AG09319 (cell line): Measurements from ENCODE around the gene RTTN.

Experiments
- DNase-seq: peaks from one replicate; pipeline ENCODE4 v3.0.0-alpha.2; 2010; ENCODE audit warnings: low read depth; ENCODE audit errors: extremely low read depth
- CTCF ChIP-seq: IDR thresholded peaks from 2 replicates; pipeline ENCODE4 v1.5.1; 2011; ENCODE audit warnings: low read depth, mild to moderate bottlenecking, inconsistent platforms, low read length, moderate library complexity

RTTN gene

GRCh38 chr18:70030728-70031127 is 174.8 kb downstream of the RTTN start:
- DNase-seq, result no peak
- no peak for TF ChIP-seq CTCF

DNA sequence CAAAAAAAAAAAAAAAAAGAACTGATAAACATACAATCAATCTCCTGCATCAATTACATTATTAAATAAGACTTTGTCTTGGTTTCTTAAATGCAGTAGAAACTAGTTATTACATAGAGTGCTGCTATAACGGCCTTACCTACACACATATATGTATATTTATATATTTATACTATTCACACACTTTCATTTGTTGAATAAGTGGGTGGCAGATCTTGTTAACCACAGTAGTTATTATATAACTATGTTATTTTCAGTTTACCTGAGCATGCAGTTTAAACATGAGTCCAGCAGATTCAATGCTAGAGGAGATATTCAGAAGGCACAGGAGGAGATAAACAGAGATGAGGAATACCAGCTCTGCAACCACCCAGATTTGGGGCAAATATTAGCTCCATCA is 176.3 kb downstream of the RTTN start:
- no peak for DNase-seq
- no peak for TF ChIP-seq CTCF

DNA sequence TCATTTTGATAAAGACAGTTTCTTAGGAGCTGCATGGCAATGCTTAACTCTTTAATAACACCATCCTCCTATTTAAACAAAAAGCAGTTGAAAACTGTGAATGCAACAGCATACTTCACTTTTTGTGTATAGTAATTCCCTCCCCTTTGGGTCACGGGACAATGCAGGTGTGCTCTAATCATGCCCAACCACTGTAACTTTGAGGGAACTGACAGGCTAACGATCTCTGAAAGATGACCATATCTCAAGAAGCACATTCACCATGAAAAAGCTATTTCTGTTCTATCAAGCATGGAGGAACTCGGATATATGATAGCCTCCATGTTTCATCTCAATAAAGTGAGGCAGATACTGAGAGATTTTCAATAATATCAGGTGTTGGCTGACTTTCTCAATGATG is 176.8 kb downstream of the RTTN start:
- no peak for DNase-seq
- TF ChIP-seq CTCF, result no peak

GRCh38 chr18:70028084-70028483 is 177.4 kb downstream of the RTTN start:
- TF ChIP-seq CTCF, result no peak
- DNase-seq, result no peak

- DNase-seq, result no peak
- TF ChIP-seq CTCF, result no peak
These were observed 179.9 kb downstream of the RTTN start for GRCh38 chr18:70025580-70025979.

- no peak for DNase-seq
- no peak for TF ChIP-seq CTCF
These were observed 180.7 kb downstream of the RTTN start for GRCh38 chr18:70024829-70025228.

DNA sequence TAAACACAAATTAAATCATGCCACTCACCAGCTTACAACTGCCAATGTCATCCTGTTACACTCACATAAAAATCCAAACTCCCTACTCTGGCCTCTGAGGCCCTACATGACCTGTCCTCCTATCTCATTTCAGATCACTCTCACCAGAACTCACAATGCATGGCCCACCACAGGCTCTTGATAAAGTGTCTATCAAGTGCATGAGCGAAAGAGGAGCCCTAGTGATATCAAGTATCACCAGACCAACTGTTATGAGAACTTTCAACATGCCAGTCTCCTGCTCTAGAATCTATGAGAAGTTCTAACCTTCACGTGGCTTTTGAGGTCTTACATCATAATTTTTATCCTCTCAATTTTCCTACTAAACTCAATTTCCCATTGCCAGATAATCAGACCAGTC is 181.4 kb downstream of the RTTN start:
- DNase-seq, result no peak
- no peak for TF ChIP-seq CTCF
